HG03064 (cell line): Measurements from ENCODE around the gene CCNQ.

Experiments used
- ATAC-seq: cut with Tn5 transposase; IDR thresholded peaks from one replicate; pipeline ENCODE4 v1.9.1; 2021; ENCODE audit warnings: low read depth; ENCODE audit not compliant: unreplicated experiment

Gene CCNQ

DNA sequence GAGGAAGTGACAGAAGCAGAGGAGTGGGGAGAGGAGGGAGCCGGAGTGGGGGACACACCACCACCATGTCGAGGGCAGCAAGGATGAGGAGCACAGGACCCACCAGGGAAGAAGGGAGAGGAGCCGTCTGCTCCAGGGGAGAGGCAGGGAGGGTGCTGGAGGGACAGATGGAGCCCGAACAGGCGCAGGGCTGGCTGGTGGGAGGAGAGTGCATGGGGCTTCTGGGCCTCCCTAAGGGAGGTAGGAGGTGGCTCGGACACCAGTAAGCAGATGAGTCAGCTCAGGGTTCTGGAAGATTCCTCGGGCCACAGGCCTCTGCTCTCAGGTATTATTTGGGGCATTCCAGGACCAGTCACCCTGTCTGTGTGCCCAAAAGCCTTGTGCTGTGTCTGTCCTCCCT, 51.7 kb downstream of the CCNQ start:
- ATAC-seq: no peak

DNA sequence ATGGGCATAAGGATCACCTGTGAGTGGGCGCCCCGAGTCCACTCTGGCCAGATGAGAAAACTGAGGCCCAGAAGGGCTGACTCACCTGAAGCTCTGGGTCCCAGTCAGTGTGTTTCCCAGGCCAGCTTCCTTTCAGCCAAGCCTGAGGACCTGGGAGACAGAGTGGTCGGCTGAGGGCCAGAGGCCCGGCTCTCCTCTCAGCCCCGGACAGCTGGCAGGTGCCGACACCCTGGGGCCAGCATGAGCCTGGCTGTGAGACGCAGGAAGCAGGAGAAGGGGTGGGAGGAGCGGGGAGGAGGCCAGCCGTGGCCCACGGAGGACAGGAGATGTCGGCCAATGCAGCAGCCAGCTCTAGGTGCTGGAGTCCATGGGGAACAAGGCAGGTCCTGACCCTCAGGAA, 52.6 kb downstream of the CCNQ start:
- no peak for ATAC-seq

DNA sequence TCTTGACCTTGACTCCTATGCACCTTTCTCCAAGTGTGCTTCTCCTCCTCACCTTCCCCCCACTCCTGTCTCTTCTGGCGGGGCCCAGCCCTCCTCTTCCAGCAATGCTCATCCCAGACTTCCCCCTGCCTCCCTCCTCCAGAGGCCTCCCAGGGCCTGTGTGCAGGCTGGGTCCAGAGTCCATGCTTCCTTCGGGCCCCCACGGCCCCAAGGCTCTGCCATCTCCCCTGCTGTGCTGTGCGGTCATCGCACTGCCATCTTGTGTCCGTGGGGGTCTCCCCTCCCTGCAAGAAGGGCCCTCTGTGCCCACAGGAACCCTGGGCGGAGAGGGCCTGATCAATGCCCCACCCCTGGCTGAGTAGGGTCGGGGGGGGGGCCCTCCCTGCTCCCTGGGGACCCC, 54.2 kb downstream of the CCNQ start:
- ATAC-seq: no peak

DNA sequence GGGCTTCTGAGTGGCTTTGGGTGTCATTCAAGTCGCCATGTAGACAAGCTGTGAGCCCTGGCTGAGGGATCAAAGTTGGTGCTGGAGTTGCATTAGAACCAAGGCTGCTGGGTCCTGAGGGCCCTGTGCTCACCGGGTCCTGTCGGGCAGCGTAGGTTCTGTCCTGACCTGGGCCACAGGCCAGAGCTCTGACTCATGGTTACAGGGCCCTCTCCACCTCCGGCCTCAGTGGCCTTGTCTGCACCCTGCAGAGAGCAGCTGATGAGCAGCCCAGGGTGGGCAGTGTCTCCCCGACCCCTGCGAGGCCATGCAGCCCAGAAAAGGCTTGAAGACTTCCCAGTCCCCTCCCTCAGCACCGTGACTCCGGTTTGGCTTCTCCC, 59.0 kb downstream of the CCNQ start:
- no peak for ATAC-seq

DNA sequence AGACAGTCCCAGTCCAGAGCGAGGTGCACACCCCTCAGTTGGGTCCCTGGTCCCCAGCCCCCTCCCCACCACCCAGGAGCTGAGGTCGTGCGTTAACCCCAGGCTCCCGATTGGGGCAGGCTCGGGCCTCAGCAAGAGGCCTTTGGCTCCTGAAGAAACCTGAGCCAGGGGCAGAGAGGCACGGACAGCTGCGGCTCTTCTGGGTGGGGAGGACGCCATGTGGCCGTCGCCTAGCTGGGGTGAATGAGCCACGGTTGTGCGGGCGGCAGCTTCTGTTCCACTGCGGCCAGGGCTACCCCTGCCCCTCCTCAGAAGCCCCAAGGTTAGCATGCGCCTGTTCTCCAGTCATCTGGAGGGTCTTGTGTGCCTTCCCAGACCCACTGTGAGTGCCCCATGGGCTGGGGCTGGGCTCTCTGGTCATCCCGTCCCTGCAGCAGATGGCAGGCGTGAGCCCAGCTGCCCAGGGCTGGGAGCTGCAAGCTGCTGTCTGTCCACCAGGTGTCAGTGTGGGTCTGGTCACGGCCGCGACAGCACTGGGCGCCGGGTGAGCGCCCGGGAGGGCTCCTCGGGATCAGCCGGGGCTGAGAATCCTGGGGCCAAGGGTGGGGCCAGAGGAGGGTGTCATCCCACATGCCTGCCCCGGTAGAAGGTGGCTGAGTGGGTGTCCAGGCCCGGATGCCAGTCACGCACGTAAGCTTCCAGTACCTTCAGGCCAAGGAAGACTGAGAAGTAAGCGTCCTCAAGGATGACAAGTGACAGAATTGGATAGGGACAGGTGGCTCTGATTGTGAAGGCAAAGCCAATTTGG, 59.6 kb downstream of the CCNQ start:
- ATAC-seq: peak; percentile 77

DNA sequence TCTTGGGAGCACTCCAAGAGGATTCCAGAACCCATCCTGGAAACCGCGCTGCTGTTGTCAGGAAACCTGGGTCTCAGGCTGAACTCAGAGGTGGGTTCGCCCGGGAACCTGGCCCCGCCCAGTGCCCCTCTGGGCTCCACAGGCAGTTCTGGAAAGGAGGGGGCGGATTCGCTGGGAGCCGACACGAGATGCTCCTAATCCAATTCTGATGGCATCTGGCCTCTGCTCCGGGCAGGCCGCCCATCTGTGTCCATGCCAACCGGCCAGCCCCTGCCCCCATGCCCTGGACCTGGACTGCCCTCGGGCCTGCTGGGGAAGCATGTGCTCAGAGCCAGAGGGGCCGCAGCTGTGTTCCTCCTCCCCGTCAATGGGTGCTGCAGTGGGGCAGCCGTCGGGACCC, 60.5 kb downstream of the CCNQ start:
- ATAC-seq: no peak
